Esophagus (tissue), 2 donors: ENCODE results near the gene KRT37. TPM values are rescaled to one million over a fixed set of nuclear protein-coding genes. Genes with fewer than 3 reads are reported as not detected.

Experiments
- H3K27ac ChIP-seq, 2 donors: one replicate each; pipeline ENCODE4 v1.5.1; 2013; ENCODE audit warnings: low read depth in 2 of 2, mild to moderate bottlenecking in 2 of 2, inconsistent platforms in 1 of 2, low read length in 1 of 2, moderate library complexity in 1 of 2
- H3K27me3 ChIP-seq, 2 donors: one replicate each; pipeline ENCODE4 v1.6.1; 2013; ENCODE audit warnings: low read length in 2 of 2, control low read depth in 1 of 2, mild to moderate bottlenecking in 1 of 2; ENCODE audit not compliant: insufficient read depth in 2 of 2, control insufficient read depth in 1 of 2
- H3K36me3 ChIP-seq, 2 donors: one replicate each; pipeline ENCODE4 v1.6.1; 2013; ENCODE audit warnings: low read length in 1 of 2; ENCODE audit not compliant: control insufficient read depth in 2 of 2, insufficient read depth in 2 of 2
- H3K4me1 ChIP-seq, 2 donors: one replicate each; pipeline ENCODE4 v1.6.1; 2013; ENCODE audit warnings: low read length in 1 of 2; ENCODE audit not compliant: control insufficient read depth in 2 of 2, insufficient read depth in 2 of 2
- H3K4me3 ChIP-seq, 2 donors: one replicate each; pipeline ENCODE4 v1.5.1; 2013; ENCODE audit warnings: low read length in 2 of 2, mild to moderate bottlenecking in 2 of 2, low read depth in 1 of 2, moderate library complexity in 1 of 2
- H3K9me3 ChIP-seq, 2 donors: one replicate each; pipeline ENCODE4 v1.6.1; 2013; ENCODE audit warnings: mild to moderate bottlenecking in 2 of 2, low read depth in 1 of 2, low read length in 1 of 2, moderate library complexity in 1 of 2; ENCODE audit not compliant: control insufficient read depth in 2 of 2, insufficient read depth in 1 of 2
- WGBS, 2 donors: extraction: QIAGEN DNeasy Blood & Tissue Kit; methylation state at CpG; one replicate each; pipeline ENCODE4 v1.1.7; 2013; 5-methylcytosine and 5-hydroxymethylcytosine counted together
- polyA plus RNA-seq, 2 donors: library from polyadenylated mRNA; stranded (reverse); fragments of 200-250 nt; gene quantifications; one replicate each; pipeline ENCODE4 v1.2.3, GENCODE V29; 2013
- donor health status: healthy with polysubstance abuse.
- donor health status: Bipolar disorder and iron deficiency.

KRT37 gene
- polyA plus RNA-seq, 2 donors: not detected

DNA sequence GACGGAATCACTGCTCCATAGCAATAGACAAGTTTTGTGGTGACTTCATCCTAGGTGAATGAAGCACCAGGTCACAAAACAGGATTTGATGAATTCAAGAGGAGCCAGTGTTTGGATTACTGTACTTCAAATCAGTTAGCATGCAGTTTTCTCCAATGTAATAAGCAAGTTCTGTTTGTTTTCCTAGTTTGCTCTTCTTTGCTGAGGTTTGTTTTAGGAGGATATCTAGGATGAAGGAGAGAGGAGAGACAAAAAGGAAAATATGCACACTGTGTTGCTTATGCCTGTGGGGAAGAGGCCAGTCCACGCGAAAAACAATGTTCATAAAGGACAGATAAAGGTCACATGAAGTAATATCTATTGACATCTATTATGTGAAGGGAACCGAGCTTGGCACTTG lies 9.0 kb downstream of the KRT37 start:
- Histone ChIP-seq H3K27ac (no peak overlapping the region), H3K4me1 (peaks cover 3 to 19% of the 10 kb centered on the region in 2 donors), H3K9me3 (no peaks in the 10 kb centered on the region), H3K36me3 (no peaks in the 10 kb centered on the region), H3K4me3 (no peak overlapping the region), H3K27me3 (no peaks in the 10 kb centered on the region)
- 73 to 77% methylated on average over 4 of the region's 4 CpGs for WGBS, 2 donors

DNA sequence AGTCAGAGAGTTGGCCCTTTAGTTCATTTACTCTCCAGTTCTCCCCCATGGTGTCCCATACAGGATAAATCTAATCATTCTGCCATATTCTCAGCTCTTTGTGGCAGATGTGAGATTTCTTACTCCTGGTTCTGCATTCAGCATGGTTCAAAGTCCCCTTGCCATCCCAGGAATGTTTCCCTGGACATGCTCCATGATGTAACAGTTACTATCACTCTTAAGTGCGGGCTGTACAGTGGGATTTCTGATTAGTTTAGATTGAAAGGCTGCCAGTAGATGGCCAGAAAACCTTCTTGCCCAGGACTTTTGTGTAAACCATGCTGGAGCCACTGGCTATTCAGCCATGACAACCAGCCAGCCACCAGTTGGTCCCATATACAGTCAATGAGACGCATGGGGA lies 10.4 kb downstream of the KRT37 start:
- Histone ChIP-seq H3K4me3 (no peak overlapping the region), H3K9me3 (no peaks in the 10 kb centered on the region), H3K27me3 (no peaks in the 10 kb centered on the region), H3K36me3 (no peaks in the 10 kb centered on the region), H3K27ac (no peak overlapping the region), H3K4me1 (peaks cover 3 to 11% of the 10 kb centered on the region in 2 donors)
- 92 to 95% methylated on average over 2 of the region's 2 CpGs for WGBS, 2 donors

DNA sequence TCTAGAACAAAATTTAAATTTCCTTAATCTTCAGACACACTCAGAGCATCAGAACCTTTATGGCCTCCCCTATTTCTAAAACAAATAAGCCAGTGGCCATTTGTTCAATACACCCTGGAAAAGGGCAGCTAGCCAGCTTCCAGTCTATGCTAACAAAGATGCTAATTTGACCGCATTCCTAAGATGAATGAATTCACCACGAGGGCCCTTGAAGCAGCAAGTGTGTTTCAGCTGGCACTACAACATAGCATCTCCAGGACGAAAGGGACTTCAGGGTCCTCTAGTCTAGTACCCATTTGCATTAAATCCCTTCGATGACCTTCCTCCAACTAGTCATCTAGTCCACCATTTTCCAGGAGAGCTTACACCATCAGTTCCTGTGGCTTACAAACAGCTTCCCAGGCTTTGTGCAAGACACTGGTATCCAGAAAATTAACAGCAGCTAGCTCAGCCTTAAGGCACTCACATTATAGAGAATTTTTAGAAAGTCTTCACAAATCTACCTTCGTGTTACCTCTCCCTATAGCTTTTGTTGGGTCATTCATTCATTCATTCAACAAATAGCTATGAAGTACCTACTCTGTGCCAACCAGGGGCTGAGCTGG lies 10.9 kb downstream of the KRT37 start:
- Histone ChIP-seq H3K4me1 (peaks cover 3 to 8% of the 10 kb centered on the region in 2 donors), H3K9me3 (no peaks in the 10 kb centered on the region), H3K36me3 (no peaks in the 10 kb centered on the region), H3K27me3 (no peaks in the 10 kb centered on the region), H3K27ac (no peak overlapping the region), H3K4me3 (no peak overlapping the region)
- WGBS, 2 donors: 63 to 66% methylated on average over 5 of the region's 5 CpGs

DNA sequence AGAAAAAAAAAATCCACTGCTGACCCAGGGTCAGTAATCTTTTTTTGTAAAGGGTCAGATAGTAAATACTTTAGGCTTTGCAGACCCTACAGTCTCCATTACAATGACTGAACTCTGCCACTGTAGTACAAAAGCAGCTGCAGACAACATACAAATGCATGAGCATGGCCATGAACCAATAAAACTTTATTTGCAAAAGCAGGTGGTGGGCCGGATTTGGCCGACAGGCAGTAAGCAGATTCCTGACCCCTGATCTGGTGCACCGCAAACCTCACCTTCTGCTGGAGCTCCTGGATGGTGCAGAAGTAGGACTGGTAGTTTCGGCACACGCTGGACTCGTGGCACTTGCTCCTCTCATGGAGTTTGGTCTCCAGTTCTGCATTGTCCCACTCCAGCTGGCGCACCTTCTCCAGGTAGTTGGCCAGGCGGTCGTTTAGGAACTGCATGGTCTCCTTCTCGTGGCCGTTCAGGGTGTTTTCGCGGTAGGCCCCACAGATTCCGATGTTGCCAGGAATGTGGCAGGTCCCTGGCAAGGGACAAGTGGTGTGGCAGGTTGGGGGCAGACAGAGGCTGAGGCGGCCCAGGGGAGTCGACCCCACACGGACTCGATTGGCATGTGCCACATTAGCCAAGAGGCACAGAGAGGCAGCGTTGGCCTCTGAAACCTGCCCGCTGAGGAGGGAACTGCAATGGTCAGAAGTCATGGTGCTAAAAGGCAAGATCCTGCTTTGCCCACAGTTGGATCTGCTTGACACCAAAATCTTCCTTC lies 13.1 kb downstream of the KRT37 start:
- Histone ChIP-seq H3K4me1 (no peaks in the 10 kb centered on the region), H3K27ac (no peak overlapping the region), H3K4me3 (no peak overlapping the region), H3K27me3 (no peaks in the 10 kb centered on the region), H3K36me3 (no peaks in the 10 kb centered on the region), H3K9me3 (no peaks in the 10 kb centered on the region)
- WGBS, 2 donors: 94 to 96% methylated on average over 20 of the region's 20 CpGs

DNA sequence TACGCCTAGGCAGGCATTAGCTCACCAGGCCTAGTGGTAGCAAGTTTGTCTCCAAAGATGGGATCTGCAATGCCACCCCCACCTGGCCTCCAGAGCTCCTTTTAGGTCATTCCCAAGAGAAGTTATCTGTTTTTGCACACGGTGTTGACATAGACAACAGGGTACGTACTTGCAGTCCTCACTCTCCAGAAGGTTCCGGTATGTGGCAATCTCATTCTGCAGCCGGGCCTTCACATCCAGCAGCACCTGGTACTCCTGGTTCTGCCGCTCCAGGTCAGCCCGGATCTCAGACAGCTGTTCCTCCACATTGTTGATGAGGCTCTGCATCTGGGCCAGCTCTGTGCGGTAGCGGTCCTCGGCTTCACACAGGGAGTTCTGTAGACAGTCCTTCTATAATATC lies 17.2 kb downstream of the KRT37 start:
- Histone ChIP-seq H3K4me1 (peaks cover 5% of the 10 kb centered on the region in 2 donors), H3K27ac (no peak overlapping the region), H3K27me3 (no peaks in the 10 kb centered on the region), H3K9me3 (no peaks in the 10 kb centered on the region), H3K4me3 (no peak overlapping the region), H3K36me3 (no peaks in the 10 kb centered on the region)
- whole genome bisulfite sequencing, 2 donors: 93 to 97% methylated on average over 10 of the region's 10 CpGs

DNA sequence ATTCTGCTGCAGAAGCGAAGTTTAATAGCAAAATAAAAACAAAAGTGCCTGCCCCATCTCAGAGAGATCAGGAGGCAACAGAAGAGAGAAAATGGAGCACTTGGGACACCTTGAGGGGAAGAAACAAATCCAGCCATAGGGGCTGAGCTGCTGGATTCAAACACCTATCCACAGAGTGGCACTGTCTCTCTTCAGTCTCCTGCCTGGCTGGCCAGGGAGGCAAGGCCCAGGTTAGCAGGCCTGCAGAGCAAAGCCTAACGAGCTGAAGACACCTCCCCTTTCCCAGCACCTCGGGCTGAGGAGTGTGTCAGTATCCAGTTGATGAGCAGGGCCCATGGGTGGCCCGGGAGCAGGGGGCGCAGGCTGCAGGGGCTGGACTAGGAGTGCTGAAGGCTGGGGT lies 18.2 kb downstream of the KRT37 start:
- Histone ChIP-seq H3K9me3 (no peaks in the 10 kb centered on the region), H3K36me3 (no peaks in the 10 kb centered on the region), H3K27ac (no peak overlapping the region), H3K27me3 (no peaks in the 10 kb centered on the region), H3K4me3 (no peak overlapping the region), H3K4me1 (peaks cover 5% of the 10 kb centered on the region in 2 donors)
- 39 to 49% methylated on average over 5 of the region's 5 CpGs for WGBS, 2 donors

DNA sequence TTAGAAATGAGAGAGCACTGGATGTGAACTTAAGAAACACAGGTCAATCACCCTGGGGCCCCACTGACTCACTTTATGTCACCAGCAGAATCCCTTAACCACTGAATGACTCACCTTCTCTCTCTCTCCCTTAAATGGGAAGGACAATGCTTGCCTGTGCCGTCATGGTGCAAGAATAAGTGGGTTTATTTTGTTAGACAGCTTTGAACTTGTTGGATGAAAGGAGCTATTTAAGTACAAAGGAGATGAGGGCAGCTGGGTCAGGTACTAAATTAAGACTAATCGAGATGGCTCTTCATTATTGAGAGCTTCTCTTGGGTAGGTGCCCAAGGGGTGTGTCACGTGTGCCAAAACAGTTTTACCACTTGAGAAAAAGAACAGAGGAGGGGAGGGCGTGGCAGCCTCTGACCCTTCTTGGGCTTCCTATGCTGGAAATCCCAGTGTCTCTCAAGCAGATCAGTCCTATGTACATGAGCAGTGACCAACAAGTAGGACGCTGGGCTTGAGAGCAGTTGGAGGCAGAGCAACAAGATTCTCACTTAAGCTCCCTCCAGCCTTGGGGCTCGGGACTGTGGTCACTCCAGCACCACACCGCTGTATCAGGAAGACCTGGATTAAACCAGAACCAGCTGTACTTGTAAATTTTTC lies 20.2 kb downstream of the KRT37 start:
- Histone ChIP-seq H3K4me1 (peaks cover 5% of the 10 kb centered on the region in 2 donors), H3K4me3 (no peak overlapping the region), H3K27ac (peak overlapping the region; percentile 78 to 88), H3K36me3 (no peaks in the 10 kb centered on the region), H3K9me3 (no peaks in the 10 kb centered on the region), H3K27me3 (no peaks in the 10 kb centered on the region)
- WGBS, 2 donors: 28 to 46% methylated on average over 7 of the region's 7 CpGs

DNA sequence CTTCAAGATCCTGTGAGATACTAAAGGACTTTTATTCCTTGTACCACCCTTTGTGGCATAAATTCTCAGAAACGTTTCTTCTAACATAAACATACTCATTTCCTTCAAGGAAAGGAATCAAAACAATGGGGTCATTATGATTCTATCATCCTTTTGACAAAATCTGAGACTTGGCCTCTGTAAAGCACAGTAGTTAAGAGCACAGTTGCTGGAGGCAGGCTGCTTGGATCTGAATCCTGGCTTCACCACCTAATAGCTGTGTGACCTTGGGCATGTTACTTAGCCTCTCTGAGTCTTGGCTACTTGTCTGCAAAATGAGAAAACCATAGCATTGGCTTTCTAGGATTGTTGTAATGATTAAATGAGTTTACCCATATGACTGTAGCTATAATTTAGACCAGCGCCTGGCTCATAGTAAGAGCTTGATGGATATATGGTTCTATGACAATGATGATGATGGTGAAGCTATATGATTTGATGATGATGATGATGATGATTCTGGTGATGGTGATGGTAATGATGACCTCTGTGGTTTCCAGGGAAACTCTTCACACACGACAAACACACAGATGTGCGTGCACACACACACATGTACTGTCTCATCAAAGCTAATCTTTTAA lies 20.9 kb downstream of the KRT37 start:
- 40 to 59% methylated on average over 4 of the region's 4 CpGs for WGBS, 2 donors
- Histone ChIP-seq H3K4me1 (peaks cover 5% of the 10 kb centered on the region in 2 donors), H3K36me3 (no peaks in the 10 kb centered on the region), H3K27ac (peak overlapping the region in 1 of 2 donors; percentile 57), H3K9me3 (no peaks in the 10 kb centered on the region), H3K4me3 (no peak overlapping the region), H3K27me3 (no peaks in the 10 kb centered on the region)

DNA sequence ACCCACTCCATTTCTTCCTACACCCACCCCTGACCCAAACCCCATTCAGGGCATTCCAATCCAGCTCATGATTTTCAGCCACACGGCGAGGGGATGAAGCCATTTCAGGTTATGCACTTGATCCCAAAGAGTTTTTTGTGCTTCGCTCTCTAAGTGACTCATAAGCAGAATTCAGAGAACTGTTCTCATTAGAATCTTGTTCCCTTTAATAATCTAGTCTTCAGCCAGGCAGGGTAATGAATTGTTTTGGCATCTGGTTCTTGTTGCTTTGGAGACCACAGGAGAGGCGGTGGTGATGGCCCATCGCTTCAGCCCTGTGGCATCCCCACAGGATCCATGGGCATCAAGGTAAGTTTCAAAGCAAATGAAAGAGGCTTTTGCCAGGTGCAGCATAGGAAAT lies 22.2 kb downstream of the KRT37 start:
- Histone ChIP-seq H3K36me3 (no peaks in the 10 kb centered on the region), H3K27ac (peak overlapping the region; percentile 18 to 72), H3K27me3 (no peaks in the 10 kb centered on the region), H3K9me3 (no peaks in the 10 kb centered on the region), H3K4me1 (peaks cover 5% of the 10 kb centered on the region in 2 donors), H3K4me3 (no peak overlapping the region)
- WGBS, 2 donors: 45 to 59% methylated on average over 5 of the region's 5 CpGs
